ENCODE measurements around the gene SLX4IP.
A peak's percentile ranks its signal among the peaks of the same experiment; 100 is the strongest.

The SLX4IP gene

DNA sequence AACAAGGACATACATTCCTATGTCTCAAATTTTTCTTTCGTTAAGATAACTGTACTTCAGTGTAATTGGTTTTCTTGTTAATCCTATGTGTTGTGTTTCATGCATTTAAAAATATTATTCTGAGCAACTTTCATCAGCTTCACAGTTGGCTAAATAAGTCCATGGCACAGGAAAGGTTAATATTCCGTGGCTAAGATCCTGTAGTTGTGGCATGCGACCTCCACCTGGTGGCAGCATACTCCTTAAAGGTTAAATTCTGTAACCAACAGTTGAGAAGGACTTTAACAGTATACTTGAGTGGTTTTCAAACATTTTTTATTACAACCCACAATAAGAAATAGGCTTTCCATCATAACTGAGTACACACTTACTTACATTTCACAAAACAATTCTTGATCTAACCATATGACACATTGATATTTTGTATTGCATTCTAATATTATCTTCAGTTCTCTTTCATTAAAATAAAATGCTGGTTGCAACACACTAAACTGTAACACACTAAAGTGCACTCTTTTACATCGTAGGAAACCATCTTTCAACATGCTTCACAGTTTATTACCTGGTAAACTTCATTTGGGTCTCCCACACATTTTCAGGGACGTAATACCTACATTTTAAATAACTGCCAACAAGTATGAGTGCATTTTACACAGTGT lies 118.3 kb downstream of the SLX4IP start:
- peak; percentile 53 for DNase-seq

DNA sequence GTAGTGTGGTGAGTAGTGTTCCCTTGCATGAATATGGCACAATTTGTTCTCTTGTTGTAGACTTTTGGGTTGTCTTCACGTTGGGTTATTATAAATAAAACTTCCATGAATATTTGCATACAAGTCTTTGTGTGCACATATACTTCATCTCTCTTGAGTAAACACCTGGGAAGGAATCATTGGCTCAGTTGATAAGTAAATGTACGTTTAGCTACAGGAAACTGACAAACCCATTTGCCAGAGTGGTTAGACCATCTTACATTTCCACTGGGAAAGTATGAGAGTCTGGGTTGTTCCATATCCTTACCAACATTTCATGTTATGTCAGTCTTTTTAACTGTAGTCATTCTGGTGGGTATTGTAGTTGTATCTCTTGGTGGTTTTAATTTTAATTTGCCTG lies 119.2 kb downstream of the SLX4IP start:
- no peak for DNase-seq

DNA sequence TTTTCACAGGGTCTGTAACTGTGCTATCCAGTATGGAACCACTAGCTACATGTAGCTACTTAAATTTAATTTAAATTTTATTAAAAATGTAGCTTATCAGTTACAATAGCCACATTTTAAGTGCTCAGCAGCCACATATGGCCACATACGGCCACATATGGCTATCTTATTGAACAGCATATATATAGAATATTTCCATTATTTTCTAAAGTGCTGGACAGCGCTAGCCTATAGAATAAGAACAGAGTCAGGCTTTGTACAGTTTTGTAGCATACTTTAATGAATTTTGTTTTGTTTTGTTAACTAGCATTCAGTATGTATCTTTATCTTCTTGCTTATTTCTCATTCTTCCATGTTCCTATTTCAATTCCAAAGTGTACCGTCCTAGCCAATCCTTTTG lies 120.3 kb downstream of the SLX4IP start:
- no peak for DNase-seq

DNA sequence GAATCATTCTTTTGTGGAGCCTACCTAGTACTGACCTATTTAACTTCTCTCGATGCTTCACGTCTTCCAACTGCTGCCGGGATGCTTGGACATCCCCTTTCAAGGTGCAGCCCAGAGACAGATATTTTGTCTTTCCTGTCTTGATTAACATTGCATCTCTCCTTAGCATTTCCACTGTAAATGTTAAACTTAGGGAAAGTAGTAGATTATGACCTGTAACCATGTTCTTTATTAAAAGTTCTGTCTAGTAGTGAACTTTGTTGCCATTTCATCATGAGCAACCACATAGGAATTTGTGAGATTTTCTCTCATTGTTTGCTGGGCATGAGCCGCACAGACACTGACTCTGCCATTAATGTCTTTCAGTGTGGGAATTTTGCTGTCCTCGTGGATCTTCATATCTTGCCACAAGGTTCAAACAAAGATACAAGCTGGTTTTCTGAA lies 120.8 kb downstream of the SLX4IP start:
- no peak for DNase-seq

DNA sequence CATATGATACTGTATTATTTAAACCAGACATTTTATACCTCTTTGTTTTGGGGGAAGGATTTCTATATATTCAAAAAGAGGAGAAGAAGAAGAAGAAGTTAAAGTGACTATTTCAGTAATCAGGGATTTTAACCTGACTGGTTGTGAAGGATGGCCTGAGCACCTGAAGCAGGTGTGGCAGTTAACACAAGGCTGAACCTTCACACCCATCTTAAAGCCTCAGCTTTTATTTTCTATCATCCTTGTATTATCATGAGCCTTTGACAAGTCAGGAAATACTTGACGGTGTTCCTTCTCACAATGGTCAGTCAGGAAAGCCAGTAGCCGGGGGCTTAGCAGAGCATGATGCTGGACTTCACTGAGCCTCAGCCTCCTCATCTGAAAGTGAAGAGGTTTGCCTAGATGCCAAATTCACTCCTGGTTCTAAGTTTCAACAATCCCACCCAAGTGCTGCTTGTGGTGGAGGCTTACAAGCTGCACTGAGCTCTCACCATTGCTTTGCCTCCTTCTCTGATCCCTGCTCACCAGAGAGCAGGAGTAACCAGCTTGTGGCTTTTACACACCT lies 121.5 kb downstream of the SLX4IP start:
- no peak for DNase-seq

DNA sequence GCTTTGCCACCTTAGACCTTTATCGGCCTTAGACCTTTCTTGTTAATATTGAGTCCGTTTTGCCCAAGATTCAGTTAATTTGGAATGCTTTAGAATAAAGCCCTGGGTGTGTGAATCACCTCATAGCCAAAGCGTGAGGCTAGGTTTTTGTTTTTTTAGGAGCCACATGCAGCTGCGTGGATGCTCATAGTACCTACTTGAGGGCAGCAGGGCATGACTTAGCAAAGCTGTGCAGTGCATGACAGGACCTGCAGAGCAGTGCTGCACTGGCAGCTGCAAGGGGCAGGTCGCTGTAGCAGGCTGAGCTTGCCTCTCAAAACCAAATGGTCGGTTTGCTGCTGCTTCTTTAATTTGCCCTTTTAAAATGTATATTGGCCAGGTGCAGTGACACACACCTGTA lies 122.6 kb downstream of the SLX4IP start:
- no peak for DNase-seq

DNA sequence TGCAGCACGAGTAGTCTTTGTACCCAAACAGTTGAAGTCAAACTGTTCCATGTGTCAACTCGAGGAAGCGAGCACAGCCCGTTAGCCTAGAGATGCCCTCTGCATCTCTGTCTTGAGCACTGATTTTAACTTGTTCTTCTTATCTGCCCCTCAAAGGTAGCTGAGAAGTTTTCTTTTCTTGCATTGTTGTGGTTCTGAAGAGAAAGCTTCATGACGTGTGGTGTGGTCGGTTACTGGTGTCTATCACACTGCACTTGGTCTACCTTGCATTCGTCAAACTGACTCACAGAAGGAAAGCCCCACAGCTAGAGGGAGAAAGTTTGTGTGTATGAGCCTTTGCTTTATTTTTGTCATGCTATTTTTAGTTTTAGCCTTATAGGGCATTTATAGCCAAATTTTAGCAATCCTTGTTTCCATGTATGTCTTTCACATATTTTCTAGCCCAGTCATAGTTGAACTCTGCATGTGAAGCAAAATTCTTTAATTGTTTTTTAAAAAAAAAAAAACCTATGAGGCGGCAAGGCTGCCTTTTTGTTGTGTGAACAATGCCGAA lies 123.6 kb downstream of the SLX4IP start:
- peak; percentile 59 for DNase-seq

DNA sequence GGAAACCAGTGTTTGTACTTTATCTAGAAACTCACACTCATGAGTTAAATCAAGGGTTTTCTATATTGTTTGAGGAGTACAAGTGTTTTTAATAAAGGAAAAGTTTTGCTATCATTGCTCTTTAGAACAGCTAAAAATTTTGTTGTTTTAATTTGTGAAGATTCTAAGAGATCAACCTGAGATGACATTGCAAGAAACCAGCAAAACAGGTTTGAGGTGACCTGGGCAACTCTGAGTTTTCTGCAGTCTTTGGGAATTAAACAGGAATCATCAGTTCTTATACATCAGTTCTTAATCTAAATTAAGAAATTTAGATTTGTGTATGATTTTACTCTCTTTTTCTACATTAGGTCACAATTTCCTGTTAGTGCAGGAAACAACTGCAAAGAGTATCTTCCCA lies 124.2 kb downstream of the SLX4IP start:
- no peak for DNase-seq

DNA sequence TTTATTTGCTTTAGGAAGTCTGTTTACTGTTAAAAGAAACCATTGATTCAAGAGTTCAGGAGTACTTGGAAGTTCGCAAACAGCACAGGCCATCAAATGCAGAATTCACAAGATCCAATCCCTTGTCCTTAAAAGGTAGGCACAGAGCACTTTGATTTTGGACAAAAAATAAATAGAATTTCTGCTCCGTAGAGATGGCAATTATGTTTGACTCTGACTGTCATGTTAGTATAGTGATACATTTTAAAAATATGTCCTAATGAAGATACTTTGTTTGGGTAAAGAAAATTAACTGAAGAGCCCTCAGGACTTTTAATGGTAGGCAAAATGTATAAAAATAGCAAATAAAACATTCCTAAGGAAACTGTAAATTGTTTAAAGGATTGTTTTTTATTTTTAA lies 125.6 kb downstream of the SLX4IP start:
- no peak for DNase-seq

DNA sequence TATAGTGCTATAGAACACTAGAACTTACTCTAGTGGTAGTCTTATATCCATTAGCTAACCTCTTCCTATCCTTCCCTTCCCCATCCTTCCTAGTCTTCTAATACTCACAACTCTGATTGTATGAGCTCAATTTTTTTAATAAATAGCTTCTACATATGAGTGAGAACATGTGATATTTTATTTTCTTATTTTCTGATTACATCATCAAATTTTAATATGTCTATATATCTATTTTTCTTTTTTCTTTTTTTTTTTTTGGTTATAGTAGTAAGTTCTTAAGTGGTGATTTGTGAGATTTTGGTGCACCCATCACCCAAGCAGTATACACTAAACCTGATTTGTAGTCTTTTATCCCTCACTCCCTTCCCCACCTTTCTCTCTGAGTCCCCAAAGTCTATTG lies 126.2 kb downstream of the SLX4IP start:
- DNase-seq, result no peak

DNA sequence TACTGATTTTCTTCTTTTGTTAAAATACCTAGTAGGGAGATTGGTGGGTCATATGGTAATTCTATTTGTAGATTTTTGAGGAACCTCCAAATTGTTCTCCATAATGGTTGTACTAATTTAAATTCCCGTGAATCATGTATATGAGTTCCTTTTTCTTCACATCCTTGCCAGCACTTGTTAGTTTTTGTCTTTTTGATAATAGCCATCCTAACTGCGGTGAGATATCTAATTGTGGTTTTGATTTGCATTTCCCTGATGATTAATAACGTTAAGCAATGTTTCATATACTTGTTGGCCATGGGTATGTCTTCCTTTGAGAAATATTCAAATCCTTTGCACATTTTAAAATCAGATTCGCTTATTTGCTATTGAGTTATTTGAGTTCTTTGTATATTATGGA lies 127.8 kb downstream of the SLX4IP start:
- no peak for DNase-seq

DNA sequence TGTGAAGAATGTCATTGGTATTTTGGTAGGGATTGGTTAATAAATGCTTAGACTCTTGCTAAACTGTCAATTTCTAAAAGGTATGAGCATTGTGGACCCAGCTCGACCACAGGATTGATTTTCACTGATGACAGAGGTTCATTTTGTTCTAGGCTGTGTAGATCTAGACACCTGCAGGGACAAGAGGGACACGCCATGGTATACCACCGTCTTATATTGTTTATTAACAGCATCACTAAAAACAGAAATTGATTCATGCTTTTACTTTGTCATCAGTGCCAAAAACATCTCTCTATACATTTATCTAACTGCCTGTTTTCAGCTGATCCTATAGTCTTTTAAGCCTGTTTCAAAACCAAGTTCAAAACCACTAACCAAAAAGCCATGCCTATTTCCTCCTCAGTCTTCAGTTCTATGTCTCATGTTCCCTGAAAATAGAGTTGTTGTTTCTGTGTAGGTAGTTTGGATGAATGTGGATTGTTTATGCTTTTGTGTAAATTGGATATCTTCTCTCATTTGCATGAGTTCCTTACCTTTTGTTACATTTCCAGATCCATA lies 128.9 kb downstream of the SLX4IP start:
- DNase-seq, result no peak

DNA sequence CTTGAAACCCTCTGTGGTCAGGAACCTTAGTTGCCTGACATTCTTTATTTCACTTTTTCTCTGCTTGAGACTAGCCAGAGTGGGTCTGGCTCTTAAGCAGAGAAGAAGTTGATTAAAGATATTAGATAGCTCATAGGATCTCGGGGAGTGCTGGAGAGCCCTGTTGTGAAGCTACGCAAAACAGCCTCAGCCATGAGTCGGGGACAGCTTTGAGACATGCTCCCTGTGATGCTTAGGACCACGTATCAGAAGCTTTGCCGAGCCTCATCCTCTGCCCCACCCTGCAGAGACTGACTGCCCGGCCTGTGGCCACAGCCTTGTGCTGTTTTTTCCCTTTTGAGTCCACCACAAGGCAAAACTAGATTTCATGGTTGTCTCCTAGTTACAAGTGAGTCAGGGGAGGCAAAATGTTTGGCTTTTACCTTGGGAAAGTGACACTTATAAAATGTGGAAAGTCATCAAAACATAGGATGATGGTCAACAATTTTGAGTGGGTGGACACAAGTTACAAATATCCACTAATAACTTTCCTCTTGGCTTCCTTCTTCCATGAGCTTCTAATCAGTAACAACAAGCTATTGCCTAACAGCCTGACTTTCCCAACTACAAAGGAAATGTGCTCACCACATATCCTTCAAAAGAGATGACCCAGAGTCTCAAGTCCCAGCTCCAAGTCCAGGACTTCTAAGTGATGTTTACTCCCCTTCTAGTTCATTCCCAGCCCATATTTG lies 130.3 kb downstream of the SLX4IP start:
- no peak for DNase-seq

DNA sequence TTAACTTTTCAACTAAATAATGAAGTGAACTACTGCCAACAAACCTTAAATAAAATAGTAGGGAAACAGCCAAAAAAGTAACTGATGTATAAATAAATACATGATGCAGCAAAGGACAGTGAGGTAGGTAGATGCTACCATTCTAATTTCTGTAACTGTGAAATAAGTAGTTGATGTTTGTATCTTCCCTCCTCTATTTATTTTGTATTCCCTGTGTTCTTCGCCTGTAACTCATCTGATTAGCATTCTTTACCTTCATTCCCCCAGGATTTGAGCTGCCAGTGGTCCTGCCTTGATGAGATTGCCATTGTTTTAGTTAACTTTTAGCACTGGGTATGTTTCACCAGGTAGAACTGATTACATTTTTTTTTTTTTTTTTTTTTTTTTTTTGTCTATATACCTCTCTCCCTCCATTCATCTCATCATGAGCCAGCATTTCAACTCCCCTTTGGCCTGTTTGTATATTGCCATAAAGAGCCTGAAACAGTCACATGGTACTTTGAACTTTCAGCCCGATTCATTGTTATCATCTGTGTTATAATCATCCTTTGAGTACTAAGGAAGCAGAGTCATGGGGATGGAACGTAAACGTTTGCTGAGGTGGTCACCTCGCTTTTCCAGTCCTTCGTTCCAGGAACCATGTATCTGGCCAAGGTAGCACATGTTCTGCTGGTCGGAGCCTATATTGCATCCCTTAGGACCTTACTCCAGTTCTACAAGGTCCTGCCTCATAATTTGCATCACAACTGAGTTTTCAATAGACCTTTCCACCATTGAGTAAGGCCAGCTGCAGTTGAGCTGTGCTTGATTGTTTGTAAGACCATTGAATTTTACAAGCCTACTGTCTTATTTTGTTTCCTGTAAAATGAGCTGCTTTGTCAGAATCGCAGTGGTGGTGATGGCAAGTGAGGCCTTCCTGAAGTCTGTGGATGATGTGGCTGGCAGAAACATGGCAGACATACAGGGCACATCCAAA lies 131.1 kb downstream of the SLX4IP start:
- no peak for DNase-seq

DNA sequence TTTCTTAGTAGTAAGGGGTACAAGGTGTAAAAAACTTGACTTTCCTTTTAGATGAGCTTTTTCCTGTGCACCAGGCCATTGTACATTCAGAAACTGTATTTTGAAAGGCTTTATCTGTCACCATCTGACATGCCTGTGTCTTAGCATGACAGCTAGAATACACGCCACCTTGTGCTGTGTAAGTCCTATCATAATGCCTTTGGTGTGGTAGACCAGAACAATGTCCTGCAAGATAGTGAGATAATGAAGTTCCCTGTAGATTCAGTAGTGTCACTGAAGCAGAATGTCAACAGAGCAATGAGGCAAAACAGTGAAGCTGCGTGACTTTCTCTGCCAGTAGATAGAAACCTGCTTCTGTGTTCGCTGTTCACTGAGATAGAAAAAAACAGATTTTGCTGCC lies 132.9 kb downstream of the SLX4IP start:
- peak; percentile 44 for DNase-seq

DNA sequence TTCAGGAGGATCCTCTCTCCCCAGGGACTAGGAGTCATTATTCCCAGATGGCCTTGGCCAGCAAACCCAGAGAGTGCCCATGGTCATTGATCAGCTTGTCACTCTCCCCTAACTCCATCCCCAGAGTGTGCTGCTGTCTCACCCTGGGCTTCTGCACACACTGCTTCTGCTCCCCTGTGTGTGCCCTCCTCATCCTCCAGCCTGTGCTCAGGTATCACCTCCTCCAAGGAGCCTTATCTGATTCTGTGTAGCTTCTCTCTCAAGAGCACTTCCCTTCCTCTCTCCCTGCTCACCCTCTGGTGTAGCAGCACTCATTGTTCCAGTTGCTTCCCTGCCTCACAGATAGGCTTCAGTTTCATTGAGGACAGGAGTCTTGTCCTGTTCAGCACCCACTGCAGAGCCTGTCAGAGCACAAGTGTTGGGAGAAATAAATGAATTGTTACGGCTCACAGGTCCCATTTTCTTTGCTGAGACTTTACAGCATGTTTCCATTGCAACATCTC lies 136.3 kb downstream of the SLX4IP start:
- DNase-seq, result no peak

DNA sequence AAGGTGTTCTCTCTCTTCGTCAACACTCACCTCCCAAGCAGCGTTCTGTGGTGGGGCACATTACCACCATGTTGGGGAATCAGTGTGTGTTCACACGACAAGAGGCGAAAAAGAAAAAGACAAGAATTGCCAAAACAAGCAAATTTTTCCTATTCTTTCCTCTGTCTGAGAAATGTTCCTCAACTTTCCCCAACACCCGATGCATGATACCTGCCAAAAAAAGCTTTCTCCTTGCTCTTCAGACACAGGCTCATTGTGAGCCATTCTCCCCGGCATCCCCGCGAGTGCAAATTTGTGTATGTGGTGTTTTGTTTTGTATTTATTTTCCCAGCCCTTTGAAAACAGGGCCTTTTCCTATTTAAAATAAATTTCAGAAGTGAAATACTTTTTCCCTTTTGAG lies 137.7 kb downstream of the SLX4IP start:
- no peak for DNase-seq

DNA sequence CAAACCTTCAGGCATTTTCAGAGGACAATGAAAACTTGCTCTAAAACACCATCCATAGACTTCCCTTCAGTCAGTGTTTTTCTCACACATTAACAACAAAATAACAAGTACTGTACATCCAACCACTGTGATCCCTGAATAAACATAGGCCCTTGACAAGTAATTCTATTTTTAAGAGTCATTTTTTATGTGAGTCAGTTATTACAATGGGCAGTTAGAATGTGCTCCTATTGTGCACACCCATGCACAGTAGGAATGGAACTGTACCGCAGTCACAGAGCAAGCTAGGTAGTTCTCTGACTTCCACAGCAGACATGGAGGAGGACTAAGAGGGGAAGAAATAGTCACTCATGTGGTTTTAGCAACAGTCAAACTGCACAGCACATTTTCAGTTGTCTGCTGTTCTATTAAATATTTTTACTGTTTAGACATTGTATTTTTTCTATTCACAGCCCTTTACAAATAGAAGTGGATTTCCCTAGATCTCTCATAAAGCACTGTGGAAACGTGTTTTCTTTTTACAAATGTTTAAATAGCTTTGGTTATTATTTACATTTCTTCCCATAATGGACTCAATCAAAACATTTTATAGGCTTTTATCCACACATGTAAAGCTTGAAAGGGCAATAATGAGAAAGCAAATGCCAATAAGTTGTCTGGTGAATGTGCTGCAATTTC lies 138.3 kb downstream of the SLX4IP start:
- DNase-seq, result no peak

DNA sequence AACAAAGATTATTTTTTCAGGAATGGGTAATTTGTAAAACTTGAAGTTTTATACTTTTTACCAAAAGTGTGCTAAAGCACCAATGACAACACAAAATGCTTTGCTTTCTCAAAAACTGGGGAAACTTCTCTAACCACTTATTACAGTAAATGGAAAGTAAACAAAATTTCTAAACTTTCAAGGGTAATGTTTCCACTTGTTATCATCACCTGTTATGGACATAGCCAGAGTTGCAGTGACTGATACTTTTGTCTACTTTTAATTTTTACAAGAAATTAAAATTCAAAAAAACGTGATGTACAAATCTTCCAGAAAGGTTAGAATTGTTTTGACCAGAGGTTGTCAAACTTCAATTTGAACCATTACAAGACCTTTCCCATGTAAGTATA lies 138.8 kb downstream of the SLX4IP start:
- DNase-seq, result no peak

DNA sequence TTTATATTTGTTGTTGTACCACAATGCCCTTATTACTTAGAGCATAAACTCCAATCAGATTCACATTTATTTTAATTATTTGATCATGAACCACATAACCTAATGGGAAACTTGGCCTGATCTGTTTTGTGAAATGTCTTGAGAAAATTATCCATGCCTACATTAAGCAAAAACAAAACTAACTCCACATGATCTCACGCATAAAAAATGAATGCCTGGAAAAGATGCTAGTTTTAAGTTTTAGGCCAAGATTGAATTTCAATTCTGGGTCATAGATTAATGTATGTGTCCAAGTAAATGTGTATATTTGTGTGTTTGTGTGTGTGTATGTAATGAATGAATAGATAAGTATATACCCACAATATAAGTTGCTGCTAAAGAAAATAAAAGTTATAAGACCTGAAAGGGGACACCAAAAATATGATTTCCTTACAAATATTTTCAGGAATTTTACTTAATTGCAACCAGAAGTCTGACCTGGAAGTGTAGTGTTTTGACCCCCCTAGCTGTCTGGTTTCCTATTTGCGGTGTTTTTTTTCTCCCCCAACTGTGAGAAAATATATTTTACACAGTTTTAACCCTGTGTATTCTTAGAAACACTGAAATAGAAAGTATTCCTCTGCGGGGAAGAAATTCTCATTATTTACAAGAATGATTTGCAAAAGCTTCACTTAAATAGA lies 141.4 kb downstream of the SLX4IP start:
- DNase-seq, result no peak

DNA sequence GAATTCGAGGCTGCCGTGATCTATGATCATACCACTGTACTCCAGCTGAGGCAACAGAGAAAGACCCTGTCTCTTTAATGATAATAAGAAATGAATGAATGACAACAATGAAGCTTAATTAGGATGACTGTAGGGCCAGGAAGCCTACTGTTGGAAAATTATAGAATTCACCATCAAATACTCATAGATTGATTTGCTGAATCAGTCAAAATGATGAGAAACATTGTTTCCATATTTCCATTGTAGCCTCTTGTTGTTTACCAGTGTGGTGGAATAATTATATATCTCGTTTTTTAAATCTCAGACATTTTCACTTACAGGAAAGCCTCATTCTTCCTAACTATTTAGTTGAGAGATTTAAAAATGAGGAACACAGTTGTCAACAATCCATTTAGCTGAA lies 142.5 kb downstream of the SLX4IP start:
- DNase-seq, result no peak
